ENCODE measurements around the gene UPF1. TPM values are rescaled to one million over a fixed set of nuclear protein-coding genes. Genes with fewer than 3 reads are reported as not detected.
A peak's percentile ranks its signal among the peaks of the same experiment; 100 is the strongest.
"Not testable (repeated sequence)": the region's sequence is repeated elsewhere in the genome, so short reads cannot be mapped to it uniquely, and the experiment has no call there.

UPF1 gene
- total RNA-seq, 2 experiments from 2014 or later: 98.4 to 98.7 TPM

- no peak for DNase-seq
- no peak for ATAC-seq
- Mint-ChIP-seq H3K4me1 (peaks cover 19% of the 10 kb centered on the region), H3K4me3 (no peak overlapping the region), H3K36me3 (peaks cover 16% of the 10 kb centered on the region), H3K27me3 (no peaks in the 10 kb centered on the region), H3K9me3 (ENCODE audit: low read depth) (no peaks in the 10 kb centered on the region), H3K27ac (peak overlapping the region; percentile 33)
- CTCF ChIA-PET: no interaction called here
Measured at GRCh38 chr19:18912933-18913332, 81.2 kb downstream of the UPF1 start.

GRCh38 chr19:18913466-18913865 lies 81.7 kb downstream of the UPF1 start:
- Mint-ChIP-seq H3K4me3 (no peak overlapping the region), H3K4me1 (peaks cover 23% of the 10 kb centered on the region), H3K27ac (no peak overlapping the region), H3K36me3 (peaks cover 16% of the 10 kb centered on the region), H3K27me3 (no peaks in the 10 kb centered on the region), H3K9me3 (ENCODE audit: low read depth) (no peaks in the 10 kb centered on the region)
- DNase-seq (no peak), ATAC-seq (no peak)
- CTCF ChIA-PET: no interaction called here

- ATAC-seq: no peak
- Mint-ChIP-seq H3K36me3 (peaks cover 16% of the 10 kb centered on the region), H3K27ac (no peak overlapping the region), H3K4me3 (no peak overlapping the region), H3K27me3 (no peaks in the 10 kb centered on the region), H3K9me3 (ENCODE audit: low read depth) (no peaks in the 10 kb centered on the region), H3K4me1 (peaks cover 37% of the 10 kb centered on the region)
- peak; percentile 62 for DNase-seq
- CTCF ChIA-PET: no interaction called here
Measured at GRCh38 chr19:18915639-18916038, 83.9 kb downstream of the UPF1 start.

GRCh38 chr19:18917593-18917992 lies 85.8 kb downstream of the UPF1 start:
- ATAC-seq; DNase-seq; H3K27me3 Mint-ChIP-seq; H3K9me3 Mint-ChIP-seq (ENCODE audit: low read depth): not testable (repeated sequence)
- CTCF ChIA-PET: interaction anchor here (0.7 kb wide), 1 partner anchor 77 kb away, joined by 3 read pairs; no protein-coding TSS in a partner anchor
- Mint-ChIP-seq H3K4me1 (peaks cover 42% of the 10 kb centered on the region), H3K27ac (peak overlapping the region; percentile 69), H3K4me3 (peak overlapping the region; percentile 94), H3K36me3 (peaks cover 22% of the 10 kb centered on the region)

Other genes with a start within 250 kb of the UPF1 start
- gene REX1BD, start 243.2 kb upstream of the UPF1 start, total RNA-seq: 100 to 1,000 TPM in 1 of 2 experiments, 10 to 100 TPM in 1; 88.9 to 102 TPM
- not detected for gene CRLF1, start 225.2 kb upstream of the UPF1 start, total RNA-seq
- not detected for gene TMEM59L, start 219.1 kb upstream of the UPF1 start, total RNA-seq
- gene KLHL26, start 194.9 kb upstream of the UPF1 start, total RNA-seq: 10 to 100 TPM; 12.8 to 15.8 TPM
- 1 to 10 TPM; 5.9 to 6.4 TPM for gene CRTC1, start 148.3 kb upstream of the UPF1 start, total RNA-seq
- gene COMP, start 40.7 kb upstream of the UPF1 start, total RNA-seq: not detected
- gene CERS1, start 64.2 kb downstream of the UPF1 start, total RNA-seq: not detected
- 100 to 1,000 TPM; 251 to 264 TPM for gene COPE, start 87.4 kb downstream of the UPF1 start, total RNA-seq
- 10 to 100 TPM; 48.2 to 56.4 TPM for gene DDX49, start 87.8 kb downstream of the UPF1 start, total RNA-seq
- under 1 TPM in 1 of 2 experiments, not detected in 1; 0.26 TPM for gene HOMER3, start 109.3 kb downstream of the UPF1 start, total RNA-seq
- 100 to 1,000 TPM; 126 to 192 TPM for gene SUGP2, start 201.6 kb downstream of the UPF1 start, total RNA-seq
- 10 to 100 TPM; 30.8 to 39.0 TPM for gene ARMC6, start 201.6 kb downstream of the UPF1 start, total RNA-seq
- 10 to 100 TPM; 15.6 to 18.7 TPM for gene SLC25A42, start 232.0 kb downstream of the UPF1 start, total RNA-seq

Measured in activated CD8-positive, alpha-beta memory T cell treated with anti-CD3 and anti-CD28 coated beads, Interleukin-2, amount 10 ng/mL, durations not matched to agents 7 days and 5 days (primary cell).